Activated naive CD4-positive, alpha-beta T cell treated with anti-CD3 and anti-CD28 coated beads for 36 hours (primary cell): Measurements from ENCODE around the gene SLC9A9. TPM values are rescaled to one million over a fixed set of nuclear protein-coding genes. Genes with fewer than 3 reads are reported as not detected.

Experiments
- CTCF ChIA-PET: fragments of 350-600 bp; sonication (Branson Sonifier 250); formaldehyde crosslinking; loops from one replicate; lab custom pipeline; 2021; ENCODE audit warnings: antibody characterized with exemption; lab: Charles Lee
- DNase-seq: peaks from one replicate; pipeline ENCODE4 v3.0.0-alpha.2; 2020
- H3K27ac Mint-ChIP-seq: one replicate; pipeline ENCODE4 v1.8.0; 2021; ENCODE audit warnings: mild to moderate bottlenecking, mixed read lengths
- H3K27me3 Mint-ChIP-seq: one replicate; pipeline ENCODE4 v1.8.0; 2021; ENCODE audit warnings: low read depth, mixed read lengths
- H3K36me3 Mint-ChIP-seq: one replicate; pipeline ENCODE4 v1.8.0; 2021; ENCODE audit warnings: low read depth, mixed read lengths
- H3K4me1 Mint-ChIP-seq: one replicate; pipeline ENCODE4 v1.8.0; 2021; ENCODE audit warnings: low read depth, mixed read lengths
- H3K4me3 Mint-ChIP-seq: one replicate; pipeline ENCODE4 v1.8.0; 2021; ENCODE audit warnings: mild to moderate bottlenecking, moderate library complexity, mixed read lengths
- H3K9me3 Mint-ChIP-seq: one replicate; pipeline ENCODE4 v1.8.0; 2021; ENCODE audit warnings: mixed read lengths
- intact Hi-C: fragments of 100-400 bp; cut with micrococcal nuclease; formaldehyde crosslinking; loops from one replicate; pipeline ENCODE4 v1.15.1; 2023
- total RNA-seq, 2 experiments: library from RNA; stranded (reverse); gene quantifications; one replicate each; pipeline ENCODE4 v1.2.3, GENCODE V29; 2021

The SLC9A9 gene
- total RNA-seq, 2 experiments from 2014 or later, result 0.33 to 0.49 TPM

DNA sequence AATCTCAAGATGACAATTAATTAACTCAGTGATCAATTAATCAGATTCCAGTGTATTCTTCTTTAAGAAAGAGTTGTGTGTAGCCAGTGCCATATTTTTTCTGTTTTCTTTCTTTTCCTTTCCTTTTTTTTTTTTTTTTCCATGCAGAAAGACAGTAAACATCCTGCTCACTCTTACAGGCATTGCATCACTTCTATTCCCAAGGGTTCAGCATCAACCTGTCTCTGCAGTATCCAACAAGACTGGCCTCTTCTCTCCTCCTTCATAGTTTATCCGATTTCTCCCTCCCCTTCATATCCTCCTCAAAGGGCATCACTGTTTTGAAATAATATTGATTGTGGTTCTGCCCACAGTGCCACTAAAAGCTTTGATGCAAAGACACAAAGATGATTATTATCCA lies 17.0 kb upstream of the SLC9A9 start:
- H3K4me1 Mint-ChIP-seq, result no peaks in the 10 kb centered on the region
- CTCF ChIA-PET, result no interaction called here

DNA sequence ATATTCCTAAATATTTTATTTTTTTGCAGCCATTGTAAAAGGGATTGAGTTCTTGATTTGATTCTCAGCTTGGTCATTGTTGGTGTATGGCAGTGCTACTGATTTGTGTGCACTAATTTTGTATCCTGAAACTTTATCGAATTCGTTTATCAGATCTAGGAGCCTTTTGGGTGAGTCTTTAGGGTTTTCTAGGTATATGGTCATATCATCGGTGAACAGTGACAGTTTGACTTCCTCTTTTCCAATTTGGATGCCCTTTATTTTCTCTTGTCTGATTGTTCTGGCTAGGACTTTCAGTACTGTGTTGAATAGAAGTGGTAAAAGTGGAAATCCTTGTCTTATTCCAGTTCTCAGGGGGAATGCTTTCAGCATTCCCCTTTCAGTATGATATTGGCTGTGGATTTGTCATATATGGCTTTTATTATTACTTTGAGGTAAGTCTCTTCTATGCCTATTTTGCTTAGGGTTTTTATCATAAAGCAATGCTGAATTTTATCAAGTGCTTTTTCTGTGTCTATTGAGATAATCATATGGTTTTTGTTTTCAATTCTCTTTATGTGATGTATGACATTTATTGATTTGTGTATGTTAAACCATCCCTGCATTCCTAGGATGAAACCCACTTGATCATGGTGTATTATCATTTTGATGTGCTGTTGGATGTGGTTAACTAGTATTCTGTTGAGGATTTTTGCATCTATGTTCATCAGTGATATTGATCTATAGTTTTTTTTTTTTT lies 11.4 kb upstream of the SLC9A9 start:
- CTCF ChIA-PET, result no interaction called here
- intact Hi-C loops, result no loop called here
- Mint-ChIP-seq H3K36me3 (no peaks in the 10 kb centered on the region), H3K27ac (no peak overlapping the region), H3K9me3 (no peaks in the 10 kb centered on the region), H3K4me1 (peaks cover 12% of the 10 kb centered on the region), H3K4me3 (no peak overlapping the region), H3K27me3 (no peaks in the 10 kb centered on the region)
- no peak for DNase-seq

More for the DNA sequence above, 17.0 kb upstream of the SLC9A9 start:
- DNase-seq, result no peak
- no peak overlapping the region for H3K4me3 Mint-ChIP-seq
- no peaks in the 10 kb centered on the region for H3K36me3 Mint-ChIP-seq
- intact Hi-C loops, result no loop called here
- H3K27ac Mint-ChIP-seq, result no peak overlapping the region
- H3K27me3 Mint-ChIP-seq, result peaks cover 8% of the 10 kb centered on the region
- H3K9me3 Mint-ChIP-seq, result no peaks in the 10 kb centered on the region

DNA sequence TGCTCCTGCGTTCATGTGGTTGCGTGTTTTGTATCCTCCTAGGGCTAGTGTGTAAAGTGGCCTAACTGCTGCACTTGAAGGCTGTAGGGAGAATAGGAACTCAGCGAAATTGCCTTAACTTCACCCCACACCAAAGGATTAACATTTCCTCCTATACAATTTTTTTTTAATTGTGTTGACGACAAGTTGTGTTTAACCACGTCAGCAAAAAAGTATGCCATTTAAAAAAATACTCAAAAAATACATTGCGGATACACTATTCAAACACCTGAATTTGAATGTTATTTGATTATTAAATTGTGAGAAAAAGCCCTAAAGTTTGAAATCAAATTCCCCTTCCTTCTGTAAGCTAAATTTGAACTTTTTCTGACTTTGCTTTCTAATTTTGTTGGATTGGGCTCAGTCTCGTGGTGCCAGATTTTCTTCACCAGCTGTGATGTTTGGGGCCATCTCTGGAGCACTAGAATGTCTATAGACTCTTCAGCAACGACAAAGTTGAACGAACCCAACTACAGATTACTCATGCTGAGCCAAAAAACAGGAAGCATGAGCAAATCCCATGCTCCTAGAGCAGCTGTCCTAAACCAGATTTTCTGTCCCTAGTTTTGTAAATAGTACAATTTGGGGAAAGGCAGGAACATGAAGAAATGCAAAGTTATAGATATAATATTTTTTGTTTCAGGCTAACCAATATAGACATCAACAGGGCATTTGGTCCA lies 8.1 kb upstream of the SLC9A9 start:
- H3K27me3 Mint-ChIP-seq, result no peaks in the 10 kb centered on the region
- no peak overlapping the region for H3K4me3 Mint-ChIP-seq
- intact Hi-C loops, result loop anchor here (1.0 kb wide), 1 partner anchor 8 kb away; the partner anchor contains the start of gene SLC9A9
- peaks cover 17% of the 10 kb centered on the region for H3K4me1 Mint-ChIP-seq
- no peaks in the 10 kb centered on the region for H3K36me3 Mint-ChIP-seq
- CTCF ChIA-PET, result interaction anchor here (0.6 to 1.2 kb wide), 2 partner anchors 27 to 340 kb away, joined by 3 to 4 read pairs; no protein-coding TSS in a partner anchor
- no peaks in the 10 kb centered on the region for H3K9me3 Mint-ChIP-seq
- no peak for DNase-seq
- H3K27ac Mint-ChIP-seq, result no peak overlapping the region

DNA sequence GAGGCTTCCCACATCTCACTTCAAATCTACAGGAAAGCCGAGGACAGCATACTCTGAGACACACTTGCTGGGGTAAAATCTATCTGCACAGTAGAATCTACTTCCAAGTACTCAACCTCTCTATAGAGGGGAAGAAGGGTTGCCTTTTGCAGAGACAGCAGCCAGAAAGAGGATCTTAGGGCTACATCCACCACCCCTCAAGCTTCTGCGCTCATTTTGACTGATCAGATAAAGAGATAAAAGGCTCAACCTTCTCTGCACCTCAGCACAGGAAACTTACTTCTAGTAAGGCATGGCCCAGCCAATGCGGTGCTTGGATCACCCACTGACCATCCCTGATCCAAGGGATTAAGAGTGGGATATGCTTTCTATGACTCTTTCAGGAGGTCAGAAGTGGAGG lies 6.9 kb upstream of the SLC9A9 start:
- Mint-ChIP-seq H3K4me3 (no peak overlapping the region), H3K27ac (no peak overlapping the region), H3K36me3 (no peaks in the 10 kb centered on the region), H3K27me3 (no peaks in the 10 kb centered on the region), H3K9me3 (no peaks in the 10 kb centered on the region), H3K4me1 (peaks cover 21% of the 10 kb centered on the region)
- CTCF ChIA-PET, result interaction anchor here (0.8 to 1.2 kb wide), 2 partner anchors 28 to 39 kb away, joined by 3 read pairs; no protein-coding TSS in a partner anchor
- no peak for DNase-seq
- intact Hi-C loops, result no loop called here

DNA sequence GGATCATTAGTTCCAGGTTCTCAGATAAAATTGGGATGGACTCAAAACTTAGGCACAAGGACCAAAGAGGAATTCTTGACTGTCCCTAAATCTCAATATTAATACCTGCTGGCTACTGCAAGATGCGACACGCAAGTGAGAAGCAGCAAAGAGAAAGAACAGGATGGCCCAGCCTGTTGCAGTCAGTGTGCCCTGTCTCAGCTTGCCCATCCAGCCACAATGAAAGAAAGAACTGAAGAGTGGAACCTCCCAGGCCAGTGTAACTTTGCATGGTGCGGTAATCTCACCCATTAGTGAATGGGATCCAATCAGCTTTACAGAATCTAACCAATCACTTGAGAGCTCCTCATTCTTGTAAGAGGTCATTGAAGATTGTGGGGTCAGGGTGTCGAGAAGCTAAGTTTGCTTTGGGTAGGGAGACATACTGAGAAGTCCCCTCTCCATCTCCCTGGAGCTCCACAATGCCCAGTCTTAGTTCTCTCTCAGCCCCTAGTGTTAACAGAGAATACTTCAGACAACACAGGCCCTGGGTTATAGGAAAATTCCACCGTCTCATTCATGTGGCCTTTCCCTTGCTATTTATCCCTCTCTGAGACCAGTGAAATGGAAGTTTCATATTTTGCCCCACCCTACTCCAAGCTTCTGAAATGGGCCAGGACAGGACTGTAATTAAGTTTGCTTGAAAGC lies 3.2 kb upstream of the SLC9A9 start:
- H3K27ac Mint-ChIP-seq, result no peak overlapping the region
- no peaks in the 10 kb centered on the region for H3K9me3 Mint-ChIP-seq
- DNase-seq, result no peak
- intact Hi-C loops, result no loop called here
- H3K36me3 Mint-ChIP-seq, result no peaks in the 10 kb centered on the region
- CTCF ChIA-PET, result interaction anchor here (1.0 to 1.3 kb wide), 2 partner anchors 34 to 44 kb away, joined by 3 to 4 read pairs; no protein-coding TSS in a partner anchor
- no peak overlapping the region for H3K4me3 Mint-ChIP-seq
- H3K4me1 Mint-ChIP-seq, result peaks cover 51% of the 10 kb centered on the region
- no peaks in the 10 kb centered on the region for H3K27me3 Mint-ChIP-seq

DNA sequence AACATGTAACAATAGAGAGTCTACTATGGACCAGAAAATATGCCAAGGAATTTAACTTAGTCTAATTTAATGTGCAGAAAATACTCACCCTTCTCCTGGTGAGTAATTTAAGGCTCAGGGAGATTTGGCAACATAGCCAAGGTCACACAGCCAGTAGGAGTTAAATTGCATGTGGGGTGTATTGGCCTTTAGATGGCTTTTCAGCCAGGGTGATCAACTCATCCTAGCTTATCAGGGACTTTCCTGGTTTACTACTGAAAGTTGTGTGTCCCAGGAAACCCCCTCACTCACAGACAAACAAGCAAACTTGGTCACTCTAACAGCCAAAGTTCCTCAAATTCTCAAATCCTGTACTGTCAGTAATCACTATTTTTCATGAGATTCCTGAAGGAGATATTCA lies 2.6 kb upstream of the SLC9A9 start:
- H3K36me3 Mint-ChIP-seq, result no peaks in the 10 kb centered on the region

DNA sequence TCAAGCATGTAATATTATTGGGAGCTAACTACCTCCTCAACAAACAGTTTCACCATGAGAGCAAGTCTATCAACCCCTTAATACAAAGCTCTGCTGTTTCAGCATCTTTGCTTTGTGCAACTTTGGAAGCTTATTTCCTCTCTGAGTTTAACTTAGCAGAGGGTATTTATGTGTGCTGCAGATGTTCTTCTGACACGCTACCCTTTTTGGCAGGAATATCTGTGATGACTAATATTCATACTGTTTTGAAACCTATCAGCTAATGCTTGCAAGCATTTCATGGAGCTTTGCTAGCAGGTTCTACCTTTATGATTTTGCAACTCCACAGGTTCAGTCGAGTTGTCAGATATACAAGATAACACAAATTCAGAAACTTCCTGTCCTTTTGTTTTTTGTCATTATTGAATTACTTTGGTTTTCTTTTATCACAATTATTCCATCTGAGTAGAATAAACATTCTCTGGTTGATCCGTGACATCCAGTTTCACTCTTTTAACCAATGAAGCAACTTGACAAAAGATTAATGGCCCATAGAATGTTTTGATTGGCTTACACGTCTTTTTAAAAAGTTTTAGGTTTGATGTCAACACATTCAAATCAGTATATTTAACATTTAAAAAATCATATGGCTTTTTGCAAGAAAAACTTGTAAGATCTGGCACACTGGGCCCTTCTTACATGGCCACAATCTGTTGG lies 1.7 kb upstream of the SLC9A9 start:
- Mint-ChIP-seq H3K36me3 (no peaks in the 10 kb centered on the region), H3K27ac (no peak overlapping the region), H3K9me3 (no peaks in the 10 kb centered on the region), H3K4me1 (peaks cover 52% of the 10 kb centered on the region), H3K27me3 (no peaks in the 10 kb centered on the region), H3K4me3 (no peak overlapping the region)
- no peak for DNase-seq
- CTCF ChIA-PET, result no interaction called here
- intact Hi-C loops, result loop anchor here (2.0 to 5.0 kb wide), 3 partner anchors 313 to 789 kb away; no protein-coding TSS in a partner anchor

More for the DNA sequence above, 2.6 kb upstream of the SLC9A9 start:
- CTCF ChIA-PET, result no interaction called here
- no peak for DNase-seq
- Mint-ChIP-seq H3K4me1 (peaks cover 55% of the 10 kb centered on the region), H3K9me3 (no peaks in the 10 kb centered on the region), H3K4me3 (no peak overlapping the region), H3K27me3 (no peaks in the 10 kb centered on the region), H3K27ac (no peak overlapping the region)
- intact Hi-C loops, result no loop called here

DNA sequence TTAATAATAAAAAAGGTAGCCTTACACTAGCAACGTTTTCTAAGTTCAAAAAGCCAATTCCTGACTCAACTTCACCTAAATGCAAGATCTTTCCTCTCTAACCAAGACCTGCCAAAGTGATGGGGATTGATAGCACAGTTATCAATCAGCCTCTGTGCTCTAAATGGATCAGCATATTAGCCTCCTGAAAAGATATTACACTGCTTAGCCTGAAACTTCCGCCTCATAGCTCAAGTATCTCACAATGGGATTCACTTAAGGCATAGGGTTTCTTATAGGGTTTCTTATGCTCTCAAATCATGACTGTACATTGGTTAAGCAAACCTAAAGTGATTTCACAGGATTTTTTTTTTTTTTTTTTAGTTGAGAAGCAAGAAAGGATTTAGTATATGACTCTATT lies 436 bp upstream of the SLC9A9 start:
- H3K27me3 Mint-ChIP-seq, result no peaks in the 10 kb centered on the region
- CTCF ChIA-PET, result no interaction called here
- H3K4me1 Mint-ChIP-seq, result peaks cover 49% of the 10 kb centered on the region
- peak overlapping the region; percentile 87 for H3K4me3 Mint-ChIP-seq
- no peaks in the 10 kb centered on the region for H3K36me3 Mint-ChIP-seq
- intact Hi-C loops, result loop anchor here (1.0 to 5.0 kb wide), 11 partner anchors 8 to 788 kb away; partner anchors contain the start of gene DIPK2A
- H3K27ac Mint-ChIP-seq, result no peak overlapping the region
- DNase-seq, result no peak
- no peaks in the 10 kb centered on the region for H3K9me3 Mint-ChIP-seq

DNA sequence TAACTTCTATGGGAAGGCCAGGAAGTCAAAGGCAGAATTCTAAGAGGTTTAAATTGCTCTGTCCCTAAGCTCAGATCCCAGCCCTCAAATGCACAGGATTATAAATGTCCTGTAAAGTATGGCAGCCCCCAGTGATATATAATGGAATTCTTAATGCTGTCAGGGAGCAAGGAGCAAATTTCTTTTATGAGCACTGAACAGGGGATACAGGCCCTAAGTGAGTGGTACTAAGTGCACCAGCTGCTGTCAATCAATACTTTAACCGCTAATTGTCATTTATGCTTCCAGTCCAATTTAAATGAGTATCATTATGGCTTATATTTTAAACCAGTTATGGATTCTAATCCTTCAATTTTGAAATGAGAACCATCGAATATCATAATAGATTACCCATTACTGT lies 4.7 kb downstream of the SLC9A9 start:
- intact Hi-C loops, result no loop called here

DNA sequence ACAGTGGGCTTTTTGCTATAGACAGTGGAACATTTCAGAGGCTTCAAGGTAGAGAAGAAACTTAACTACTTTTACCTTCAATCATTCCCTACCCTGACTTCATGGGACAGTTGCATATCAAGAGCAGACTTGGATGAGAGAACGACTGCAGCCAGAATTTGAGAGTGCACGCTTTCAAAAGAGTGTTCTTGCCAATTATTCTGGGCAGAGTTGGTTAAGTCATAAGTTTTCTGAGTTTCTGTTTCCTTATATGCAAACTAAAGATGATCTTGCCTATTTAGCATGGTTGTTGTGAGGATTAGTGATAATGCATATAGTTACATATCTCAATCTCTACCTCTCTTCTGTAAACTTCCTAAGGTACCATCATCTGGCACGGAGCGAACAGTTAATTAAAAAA lies 7.6 kb downstream of the SLC9A9 start:
- Mint-ChIP-seq H3K27me3 (no peaks in the 10 kb centered on the region), H3K9me3 (no peaks in the 10 kb centered on the region), H3K4me1 (peaks cover 24% of the 10 kb centered on the region), H3K27ac (no peak overlapping the region), H3K36me3 (peaks cover 3% of the 10 kb centered on the region), H3K4me3 (no peak overlapping the region)
- CTCF ChIA-PET, result interaction anchor here (0.6 kb wide), 1 partner anchor 94 kb away, joined by 3 read pairs; no protein-coding TSS in a partner anchor
- intact Hi-C loops, result no loop called here
- no peak for DNase-seq

More for the DNA sequence above, 4.7 kb downstream of the SLC9A9 start:
- H3K27ac Mint-ChIP-seq, result no peak overlapping the region
- no peaks in the 10 kb centered on the region for H3K9me3 Mint-ChIP-seq
- H3K27me3 Mint-ChIP-seq, result no peaks in the 10 kb centered on the region
- H3K4me3 Mint-ChIP-seq, result no peak overlapping the region
- H3K4me1 Mint-ChIP-seq, result peaks cover 40% of the 10 kb centered on the region
- H3K36me3 Mint-ChIP-seq, result no peaks in the 10 kb centered on the region
- CTCF ChIA-PET, result no interaction called here
- DNase-seq, result no peak

DNA sequence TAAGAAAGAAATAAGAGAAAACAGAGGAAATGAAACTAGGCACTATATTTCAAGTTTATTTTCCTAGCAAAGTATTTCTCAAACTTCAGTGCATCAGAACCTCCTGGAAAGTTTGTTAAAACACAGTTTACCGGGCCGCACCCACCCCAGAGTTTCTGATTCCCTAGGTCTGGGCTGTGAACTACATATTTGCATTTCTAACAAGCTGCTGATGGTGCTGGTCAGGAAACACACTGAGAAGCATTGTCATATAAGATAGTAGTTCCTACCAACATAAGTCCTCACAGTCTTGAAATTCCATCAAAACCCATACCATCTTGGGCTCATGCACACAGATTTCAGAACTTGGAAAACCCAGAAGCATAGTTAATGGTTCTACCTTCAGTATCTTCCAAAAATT lies 8.3 kb downstream of the SLC9A9 start:
- Mint-ChIP-seq H3K9me3 (no peaks in the 10 kb centered on the region), H3K36me3 (peaks cover 3% of the 10 kb centered on the region), H3K27me3 (no peaks in the 10 kb centered on the region), H3K4me1 (peaks cover 23% of the 10 kb centered on the region), H3K4me3 (no peak overlapping the region), H3K27ac (no peak overlapping the region)
- no peak for DNase-seq
- CTCF ChIA-PET, result interaction anchor here (0.7 kb wide), 1 partner anchor 8 kb away, joined by 3 read pairs; no protein-coding TSS in a partner anchor
- intact Hi-C loops, result loop anchor here (10.0 kb wide), 1 partner anchor 835 kb away; the partner anchor contains the start of gene U2SURP
